Measurements from ENCODE around the gene HMCN2. TPM values are rescaled to one million over a fixed set of nuclear protein-coding genes. Genes with fewer than 3 reads are reported as not detected.
"Not testable (repeated sequence)": the region's sequence is repeated elsewhere in the genome, so short reads cannot be mapped to it uniquely, and the experiment has no call there.

The HMCN2 gene
- total RNA-seq, 4 donors from 2014 or later, result 9.1 to 38.6 (median 12.5) TPM

DNA sequence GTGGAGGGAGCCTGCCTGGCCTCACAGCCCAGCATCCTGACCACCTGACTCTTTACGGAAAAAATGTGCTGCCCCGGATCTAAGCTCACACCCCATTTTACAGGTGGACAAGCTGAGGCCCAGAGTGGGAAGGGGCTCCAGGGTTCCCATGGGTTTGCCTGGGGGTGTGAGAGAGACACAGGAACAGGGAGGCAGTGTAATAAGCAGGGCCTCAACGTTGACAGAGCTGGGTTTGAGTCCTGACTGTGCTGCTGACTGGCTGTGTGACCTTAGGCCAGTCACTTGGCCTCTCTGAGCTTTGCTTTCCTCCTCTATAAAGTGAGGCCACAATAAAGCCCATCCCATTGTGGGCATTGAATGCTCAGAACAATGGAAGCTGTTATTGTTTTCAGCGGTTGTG lies 73.7 kb downstream of the HMCN2 start:
- Histone ChIP-seq H3K27me3 (no peaks in the 10 kb centered on the region), H3K27ac (replicated peaks in 1 of 4) (peak overlapping the region in 1 of 4 donors; percentile 2), H3K4me1 (peaks cover 0 to 45% (median 34%) of the 10 kb centered on the region in 4 donors), H3K36me3 (peaks cover 0 to 5% (median 2%) of the 10 kb centered on the region in 4 donors), H3K4me3 (no peak overlapping the region), H3K9me3 (no peaks in the 10 kb centered on the region)
- WGBS, result 65% methylated on average over 4 of the region's 4 CpGs
- no peak for DNase-seq (ENCODE audit: extremely low spot score)
- TF ChIP-seq POLR2AphosphoS5 (IDR thresholded peaks at IDR 0.05) (no peak), POLR2A (IDR thresholded peaks at IDR 0.05; ENCODE audit: low read depth) (no peak), EP300 (IDR thresholded peaks at IDR 0.05) (no peak)
- TF ChIP-seq, protein P1, sequence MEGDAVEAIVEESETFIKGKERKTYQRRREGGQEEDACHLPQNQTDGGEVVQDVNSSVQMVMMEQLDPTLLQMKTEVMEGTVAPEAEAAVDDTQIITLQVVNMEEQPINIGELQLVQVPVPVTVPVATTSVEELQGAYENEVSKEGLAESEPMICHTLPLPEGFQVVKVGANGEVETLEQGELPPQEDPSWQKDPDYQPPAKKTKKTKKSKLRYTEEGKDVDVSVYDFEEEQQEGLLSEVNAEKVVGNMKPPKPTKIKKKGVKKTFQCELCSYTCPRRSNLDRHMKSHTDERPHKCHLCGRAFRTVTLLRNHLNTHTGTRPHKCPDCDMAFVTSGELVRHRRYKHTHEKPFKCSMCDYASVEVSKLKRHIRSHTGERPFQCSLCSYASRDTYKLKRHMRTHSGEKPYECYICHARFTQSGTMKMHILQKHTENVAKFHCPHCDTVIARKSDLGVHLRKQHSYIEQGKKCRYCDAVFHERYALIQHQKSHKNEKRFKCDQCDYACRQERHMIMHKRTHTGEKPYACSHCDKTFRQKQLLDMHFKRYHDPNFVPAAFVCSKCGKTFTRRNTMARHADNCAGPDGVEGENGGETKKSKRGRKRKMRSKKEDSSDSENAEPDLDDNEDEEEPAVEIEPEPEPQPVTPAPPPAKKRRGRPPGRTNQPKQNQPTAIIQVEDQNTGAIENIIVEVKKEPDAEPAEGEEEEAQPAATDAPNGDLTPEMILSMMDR (IDR thresholded peaks at IDR 0.05), result no peak
- intact Hi-C loops (cut with DNase I), result no loop called here

DNA sequence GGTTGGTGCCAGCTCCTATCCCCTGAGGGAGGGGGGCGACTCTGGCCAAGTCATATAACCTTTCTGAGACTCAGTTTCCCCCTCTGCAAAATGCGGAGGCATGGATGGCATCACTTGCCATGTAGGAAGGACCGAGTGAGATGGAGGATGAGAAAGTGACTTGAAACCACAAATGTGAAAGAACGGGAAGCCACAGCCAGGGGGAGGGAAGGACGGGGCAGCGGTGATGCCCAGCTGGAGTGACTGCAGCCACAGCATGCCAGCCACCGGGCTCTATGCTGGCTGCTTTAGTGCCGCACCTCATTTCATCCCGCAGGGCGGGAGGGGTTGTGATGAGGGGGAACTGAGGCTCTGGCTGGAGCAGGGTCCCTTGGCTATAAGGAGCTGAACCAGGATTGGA lies 74.5 kb downstream of the HMCN2 start:
- no peak for TF ChIP-seq EP300 (IDR thresholded peaks at IDR 0.05)
- TF ChIP-seq, protein P1 (IDR thresholded peaks at IDR 0.05), result no peak
- TF ChIP-seq POLR2AphosphoS5 (IDR thresholded peaks at IDR 0.05), result no peak
- TF ChIP-seq POLR2A (IDR thresholded peaks at IDR 0.05; ENCODE audit: low read depth), result no peak
- H3K4me1 ChIP-seq, result peaks cover 0 to 42% (median 32%) of the 10 kb centered on the region in 4 donors
- no peaks in the 10 kb centered on the region for H3K9me3 ChIP-seq
- peaks cover 0 to 5% (median 2%) of the 10 kb centered on the region in 4 donors for H3K36me3 ChIP-seq
- H3K27me3 ChIP-seq, result no peaks in the 10 kb centered on the region
- no peak for DNase-seq (ENCODE audit: extremely low spot score)
- intact Hi-C loops (cut with DNase I), result loop anchor here (5.0 kb wide), 2 partner anchors 78 to 98 kb away; no protein-coding TSS in a partner anchor
- H3K4me3 ChIP-seq, result no peak overlapping the region
- 73% methylated on average over 10 of the region's 10 CpGs for WGBS
- no peak overlapping the region for H3K27ac ChIP-seq (replicated peaks in 1 of 4)

GRCh38 chr9:130340557-130340956 lies 75.0 kb downstream of the HMCN2 start:
- H3K4me3 ChIP-seq; DNase-seq (ENCODE audit: extremely low spot score); H3K9me3 ChIP-seq; H3K27ac ChIP-seq (replicated peaks in 1 of 4); H3K36me3 ChIP-seq; H3K27me3 ChIP-seq: not testable (repeated sequence)
- intact Hi-C loops (cut with DNase I), result loop anchor here (5.0 kb wide), 2 partner anchors 78 to 98 kb away; no protein-coding TSS in a partner anchor
- H3K4me1 ChIP-seq, result peaks cover 0 to 37% (median 30%) of the 10 kb centered on the region in 4 donors
- WGBS, result 88% methylated on average over 16 of the region's 17 CpGs

DNA sequence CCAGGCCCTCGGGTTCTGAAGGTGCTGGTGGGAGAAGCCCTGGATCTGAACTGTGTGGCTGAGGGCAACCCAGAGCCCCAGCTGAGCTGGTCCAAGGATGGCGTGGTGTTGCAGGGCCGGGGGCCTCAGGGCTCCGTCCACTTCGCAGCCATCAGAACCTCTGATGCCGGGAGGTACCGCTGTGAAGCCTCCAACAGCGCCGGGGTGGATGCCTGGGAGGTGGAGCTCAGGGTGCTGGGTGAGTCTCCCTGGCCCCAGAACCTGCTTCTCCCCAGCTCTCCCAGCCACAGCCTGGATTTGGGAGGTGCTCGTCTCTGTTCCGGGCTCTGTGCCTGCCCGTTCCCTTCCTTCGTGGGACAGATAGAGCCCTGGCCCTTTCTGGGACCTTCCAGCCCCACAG lies 75.6 kb downstream of the HMCN2 start:
- intact Hi-C loops (cut with DNase I), result loop anchor here (5.0 kb wide), 2 partner anchors 79 to 99 kb away; no protein-coding TSS in a partner anchor
- no peak overlapping the region for H3K4me3 ChIP-seq
- WGBS, result 91% methylated on average over 13 of the region's 13 CpGs
- peaks cover 0 to 31% (median 26%) of the 10 kb centered on the region in 4 donors for H3K4me1 ChIP-seq
- TF ChIP-seq EP300 (IDR thresholded peaks at IDR 0.05), result no peak
- no peaks in the 10 kb centered on the region for H3K9me3 ChIP-seq
- peak overlapping the region in 1 of 4 donors; percentile 2 for H3K27ac ChIP-seq (replicated peaks in 1 of 4)
- no peak for DNase-seq (ENCODE audit: extremely low spot score)
- peaks cover 0 to 5% (median 2%) of the 10 kb centered on the region in 4 donors for H3K36me3 ChIP-seq
- H3K27me3 ChIP-seq, result no peaks in the 10 kb centered on the region

DNA sequence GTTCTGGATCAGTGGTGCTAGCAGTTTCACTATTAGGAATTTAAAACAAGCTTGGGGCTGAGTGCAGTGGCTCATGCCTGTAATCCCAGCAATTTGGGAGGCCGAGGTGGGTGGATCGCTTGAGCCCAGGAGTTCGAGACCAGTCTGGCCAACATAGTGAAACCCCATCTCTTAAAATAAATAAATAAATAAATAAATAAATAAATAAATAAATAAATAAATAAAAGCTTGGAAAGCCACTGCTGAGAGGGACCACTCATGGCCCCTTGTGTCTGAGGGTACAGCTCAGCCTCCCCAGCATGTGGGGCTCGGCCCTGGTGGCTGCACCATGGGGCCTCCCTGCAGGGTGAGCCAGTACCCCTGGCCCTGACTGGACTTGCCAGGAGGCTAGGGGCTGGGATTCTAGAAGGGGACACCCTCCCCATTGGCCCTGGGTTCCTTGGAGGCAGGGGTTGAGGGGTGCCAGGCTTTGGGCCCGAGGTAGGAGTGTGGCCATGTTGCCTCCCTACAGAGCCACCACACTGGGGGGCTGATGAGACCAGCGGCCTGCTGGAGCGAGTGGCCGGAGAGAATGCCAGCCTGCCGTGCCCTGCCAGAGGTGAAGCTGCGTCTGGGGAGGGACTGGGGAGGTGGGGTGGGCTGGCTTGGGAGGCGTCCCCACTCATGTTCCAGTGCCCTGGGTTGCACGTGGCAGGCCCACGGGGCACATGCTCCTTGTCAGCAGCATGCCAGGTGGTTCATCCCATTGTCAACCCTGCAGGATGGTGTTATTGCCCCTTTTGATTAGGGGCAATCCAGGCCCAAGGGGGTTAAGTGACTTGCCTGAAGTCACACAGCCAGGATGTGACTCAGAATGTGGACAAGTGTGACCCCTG lies 76.5 kb downstream of the HMCN2 start:
- intact Hi-C loops (cut with DNase I), result loop anchor here (2.0 to 5.0 kb wide), 3 partner anchors 80 to 235 kb away; no protein-coding TSS in a partner anchor
- Histone ChIP-seq H3K4me1 (peaks cover 0 to 22% (median 17%) of the 10 kb centered on the region in 4 donors), H3K4me3 (no peak overlapping the region), H3K27ac (replicated peaks in 1 of 4) (peak overlapping the region in 2 of 4 donors; percentile 23 to 39), H3K9me3 (no peaks in the 10 kb centered on the region), H3K27me3 (no peaks in the 10 kb centered on the region), H3K36me3 (peaks cover 0 to 6% (median 2%) of the 10 kb centered on the region in 4 donors)
- no peak for TF ChIP-seq POLR2A (IDR thresholded peaks at IDR 0.05; ENCODE audit: low read depth)
- TF ChIP-seq POLR2AphosphoS5 (IDR thresholded peaks at IDR 0.05), result no peak
- TF ChIP-seq, protein P1 (IDR thresholded peaks at IDR 0.05), result no peak
- TF ChIP-seq EP300 (IDR thresholded peaks at IDR 0.05), result no peak
- 94% methylated on average over 4 of the region's 13 CpGs for WGBS
- DNase-seq (ENCODE audit: extremely low spot score), result no peak

Data from esophagus muscularis mucosa (tissue), 4 donors.